SK-N-SH (cell line): ENCODE results near the gene ATP1A1. TPM values are rescaled to one million over a fixed set of nuclear protein-coding genes. Genes with fewer than 3 reads are reported as not detected.

Experiments used
- CTCF ChIA-PET: fragments of 300-600, 350-600 bp; formaldehyde crosslinking; extraction: SDS; loops from one replicate; lab custom pipeline; 2021; lab: Yijun Ruan, JAX
- POLR2A ChIA-PET: fragments of 350-600 bp; sonication (Branson Sonifier 250); formaldehyde crosslinking; extraction: SDS; loops from one replicate; lab custom pipeline; 2020; ENCODE audit warnings: antibody characterized with exemption, inconsistent platforms; lab: Yijun Ruan, JAX
- DNase-seq: peaks from one replicate; pipeline ENCODE4 v3.0.0; 2012
- H2AFZ ChIP-seq: fragments of 200-600 bp; sonication (generic); 2 replicates; pipeline ENCODE4 v1.8.1; 2016; ENCODE audit warnings: antibody characterized with exemption, mild to moderate bottlenecking, low read depth
- H3F3A ChIP-seq: fragments of 200-600 bp; sonication (generic); replicated peaks from 2 replicates; pipeline ENCODE3; 2016; ENCODE audit warnings: antibody characterized with exemption, mild to moderate bottlenecking; ENCODE audit not compliant: insufficient read depth
- H3K27ac ChIP-seq, 2 experiments: fragments of 200-500 bp in 1 of 2; fragments of 200-600 bp in 1 of 2; sonication (Bioruptor generic) in 1 of 2; sonication (generic), shearing (Covaris generic) in 1 of 2; 2 replicates each; pipeline versions ENCODE4 v1.5.1 to v1.6.1; 2014 to 2016; ENCODE audit warnings: low read depth in 2 of 2, inconsistent platforms in 1 of 2, low read length in 1 of 2, mild to moderate bottlenecking in 1 of 2, mixed read lengths in 1 of 2
- H3K27me3 ChIP-seq: fragments of 200-600 bp; sonication (generic), shearing (Covaris generic); 2 replicates; pipeline ENCODE4 v1.6.1; 2016; ENCODE audit warnings: mixed run types; ENCODE audit not compliant: insufficient read depth
- H3K36me3 ChIP-seq, 2 experiments: fragments of 200-500 bp in 1 of 2; fragments of 200-600 bp in 1 of 2; sonication (Bioruptor generic) in 1 of 2; sonication (generic) in 1 of 2; replicated peaks in 1 of 2; 2 replicates each; pipeline versions ENCODE3 to v1.5.1; 2014 to 2016; ENCODE audit warnings: low read length in 1 of 2, mild to moderate bottlenecking in 1 of 2; ENCODE audit not compliant: insufficient read depth in 2 of 2, control insufficient read depth in 1 of 2
- H3K4me1 ChIP-seq, 2 experiments: fragments of 200-500 bp in 1 of 2; fragments of 200-600 bp in 1 of 2; sonication (Bioruptor generic) in 1 of 2; sonication (generic), shearing (Covaris generic) in 1 of 2; 2 replicates each; pipeline versions ENCODE4 v1.5.1 to v1.6.1; 2014 to 2016; ENCODE audit warnings: low read depth in 1 of 2, low read length in 1 of 2, mixed run types in 1 of 2; ENCODE audit not compliant: insufficient read depth in 2 of 2, control insufficient read depth in 1 of 2
- H3K4me2 ChIP-seq: fragments of 200-600 bp; sonication (generic), shearing (Covaris generic); 2 replicates; pipeline ENCODE4 v1.6.1; 2017; ENCODE audit warnings: mixed run types
- H3K4me3 ChIP-seq, 2 experiments: fragments of 200-500 bp in 1 of 2; fragments of 200-600 bp in 1 of 2; sonication (Bioruptor generic) in 1 of 2; sonication (generic), shearing (Covaris generic) in 1 of 2; 2 replicates each; pipeline versions ENCODE4 v1.5.1 to v1.8.1; 2014 to 2016; ENCODE audit warnings: low read depth in 2 of 2, inconsistent platforms in 1 of 2, low read length in 1 of 2, mild to moderate bottlenecking in 1 of 2, mixed read lengths in 1 of 2, moderate library complexity in 1 of 2
- H3K79me2 ChIP-seq: fragments of 200-600 bp; sonication (generic); 2 replicates; pipeline ENCODE4 v1.8.1; 2017; ENCODE audit warnings: mild to moderate bottlenecking; ENCODE audit not compliant: insufficient read depth
- H3K9ac ChIP-seq: fragments of 200-600 bp; sonication (generic); 2 replicates; pipeline ENCODE4 v1.6.1; 2017; ENCODE audit warnings: mixed run types
- H3K9me2 ChIP-seq: fragments of 200-600 bp; sonication (generic); 2 replicates; pipeline ENCODE4 v1.6.1; 2017; ENCODE audit warnings: mixed run types
- H3K9me3 ChIP-seq: fragments of 200-600 bp; sonication (generic); 2 replicates; pipeline ENCODE4 v1.6.1; 2017; ENCODE audit warnings: mixed run types, mild to moderate bottlenecking, moderate library complexity
- H4K20me1 ChIP-seq: fragments of 200-600 bp; sonication (generic); 2 replicates; pipeline ENCODE4 v1.6.1; 2017; ENCODE audit warnings: mild to moderate bottlenecking, mixed run types; ENCODE audit not compliant: insufficient read depth
- CHD2 ChIP-seq: fragments of 150-350 bp; IDR thresholded peaks from 2 replicates; pipeline ENCODE4 v1.6.1; 2018; ENCODE audit warnings: low read length; ENCODE audit not compliant: partially characterized antibody
- ELF1 ChIP-seq: IDR thresholded peaks from 2 replicates; pipeline ENCODE4 v1.4.0; 2012
- EP300 ChIP-seq, 2 experiments: IDR thresholded peaks; 2 replicates each; pipeline versions ENCODE4 v1.4.0 to v1.6.1; 2012; ENCODE audit warnings: borderline replicate concordance in 1 of 2, low read depth in 1 of 2, low read length in 1 of 2
- GATA2 ChIP-seq: sonication (generic); formaldehyde crosslinking; IDR thresholded peaks from 2 replicates; pipeline ENCODE4 v1.5.0; 2020; ENCODE audit warnings: mild to moderate bottlenecking, missing genetic modification reagents
- IRF3 ChIP-seq: fragments of 150-350 bp; IDR thresholded peaks from 2 replicates; pipeline ENCODE4 v1.6.1; 2016; ENCODE audit warnings: mild to moderate bottlenecking, low read depth, low read length
- MXI1 ChIP-seq: IDR thresholded peaks from 2 replicates; pipeline ENCODE4 v1.6.1; 2012; ENCODE audit warnings: mild to moderate bottlenecking, low read depth, low read length, improper control_type of control experiment
- NRF1 ChIP-seq: IDR thresholded peaks from 2 replicates; pipeline ENCODE4 v1.6.1; 2012; ENCODE audit warnings: low read depth, mild to moderate bottlenecking, low read length
- POLR2AphosphoS5 ChIP-seq: IDR thresholded peaks from 2 replicates; pipeline ENCODE4 v1.6.1; 2012; ENCODE audit warnings: low read depth, low read length
- RXRA ChIP-seq: IDR thresholded peaks from 2 replicates; pipeline ENCODE4 v1.4.0; 2012; ENCODE audit warnings: low read depth, mild to moderate bottlenecking, borderline replicate concordance
- SIN3A ChIP-seq: IDR thresholded peaks from 2 replicates; pipeline ENCODE4 v1.6.1; 2012; ENCODE audit warnings: low read depth, mild to moderate bottlenecking, low read length, moderate library complexity, borderline replicate concordance
- SMC3 ChIP-seq: IDR thresholded peaks from 2 replicates; pipeline ENCODE4 v1.6.1; 2012; ENCODE audit warnings: low read depth, low read length, improper control_type of control experiment
- TAF1 ChIP-seq: IDR thresholded peaks from 2 replicates; pipeline ENCODE4 v1.6.1; 2012; ENCODE audit warnings: low read depth, mild to moderate bottlenecking, low read length, moderate library complexity, borderline replicate concordance
- TEAD4 ChIP-seq: IDR thresholded peaks from 2 replicates; pipeline ENCODE4 v1.4.0; 2012; ENCODE audit warnings: mild to moderate bottlenecking, borderline replicate concordance; ENCODE audit not compliant: insufficient read depth
- USF1 ChIP-seq: IDR thresholded peaks from 2 replicates; pipeline ENCODE4 v1.4.0; 2012; ENCODE audit warnings: low read depth, borderline replicate concordance
- USF2 ChIP-seq: fragments of 150-350 bp; IDR thresholded peaks from 2 replicates; pipeline ENCODE4 v1.6.1; 2017; ENCODE audit warnings: antibody characterized with exemption, low read length, low read depth, borderline replicate concordance
- YY1 ChIP-seq: IDR thresholded peaks from 2 replicates; pipeline ENCODE4 v1.4.0; 2012; ENCODE audit warnings: low read depth, mild to moderate bottlenecking
- WGBS: methylation state at CpG from one replicate; pipeline ENCODE4 v1.1.6; 2017; ENCODE audit warnings: low lambda C conversion rate; 5-methylcytosine and 5-hydroxymethylcytosine counted together
- polyA plus RNA-seq, 3 experiments: library from polyadenylated mRNA; depleted of rRNA; stranded (reverse); fragments of >200 nt; gene quantifications; 2 replicates each; pipeline ENCODE4 v1.2.3, GENCODE V29; 2012
- TF ChIP-seq, protein P1 (sequence below): IDR thresholded peaks from 2 replicates; pipeline ENCODE4 v1.4.0; 2012; ENCODE audit warnings: low read depth, borderline replicate concordance
- TF ChIP-seq, protein P2 (sequence below): IDR thresholded peaks from 2 replicates; pipeline ENCODE4 v1.6.1; 2012; ENCODE audit warnings: mild to moderate bottlenecking, low read depth, low read length, moderate library complexity
- TF ChIP-seq, protein P3 (sequence below): IDR thresholded peaks from 2 replicates; pipeline ENCODE4 v1.4.0; 2012; ENCODE audit warnings: low read depth

ATP1A1 gene
- polyA plus RNA-seq, 1 of the 3 experiments (the other 2 are of a cell fraction): 233 TPM

GRCh38 chr1:116418091-116418830 is 45.2 kb downstream of the ATP1A1 start:
- Histone ChIP-seq H2AFZ (peak overlapping the region; percentile 96), H3K4me1 (peaks cover 7 to 24% of the 10 kb centered on the region in 2 experiments; a peak in 3 of 4 replicates), H3K36me3 (no peaks in the 10 kb centered on the region), H3F3A (no peaks in the 10 kb centered on the region), H3K79me2 (no peaks in the 10 kb centered on the region; the same call in 1 of the 2 replicates), H4K20me1 (no peaks in the 10 kb centered on the region), H3K4me3 (peak overlapping the region; percentile 80 to 90), H3K9me2 (no peaks in the 10 kb centered on the region), H3K27me3 (no peaks in the 10 kb centered on the region), H3K9ac (peak overlapping the region; percentile 94), H3K9me3 (no peaks in the 10 kb centered on the region), H3K4me2 (peak overlapping the region; percentile 87), H3K27ac (peak overlapping the region in 1 of 2 experiments; percentile 90; a peak in 3 of 4 replicates)
- POLR2A ChIA-PET: interaction anchor here (0.8 to 2.7 kb wide), 12 partner anchors 8 to 279 kb away, joined by 3 to 12 read pairs (median 4); no protein-coding TSS in a partner anchor
- CTCF ChIA-PET: interaction anchor here (0.6 to 7.3 kb wide), 12 partner anchors 10 to 295 kb away, joined by 3 to 63 read pairs (median 3); no protein-coding TSS in a partner anchor
- WGBS: under 1% methylated on average over 34 of the region's 48 CpGs
- DNase-seq: peak; percentile 89
- TF ChIP-seq, protein P1, sequence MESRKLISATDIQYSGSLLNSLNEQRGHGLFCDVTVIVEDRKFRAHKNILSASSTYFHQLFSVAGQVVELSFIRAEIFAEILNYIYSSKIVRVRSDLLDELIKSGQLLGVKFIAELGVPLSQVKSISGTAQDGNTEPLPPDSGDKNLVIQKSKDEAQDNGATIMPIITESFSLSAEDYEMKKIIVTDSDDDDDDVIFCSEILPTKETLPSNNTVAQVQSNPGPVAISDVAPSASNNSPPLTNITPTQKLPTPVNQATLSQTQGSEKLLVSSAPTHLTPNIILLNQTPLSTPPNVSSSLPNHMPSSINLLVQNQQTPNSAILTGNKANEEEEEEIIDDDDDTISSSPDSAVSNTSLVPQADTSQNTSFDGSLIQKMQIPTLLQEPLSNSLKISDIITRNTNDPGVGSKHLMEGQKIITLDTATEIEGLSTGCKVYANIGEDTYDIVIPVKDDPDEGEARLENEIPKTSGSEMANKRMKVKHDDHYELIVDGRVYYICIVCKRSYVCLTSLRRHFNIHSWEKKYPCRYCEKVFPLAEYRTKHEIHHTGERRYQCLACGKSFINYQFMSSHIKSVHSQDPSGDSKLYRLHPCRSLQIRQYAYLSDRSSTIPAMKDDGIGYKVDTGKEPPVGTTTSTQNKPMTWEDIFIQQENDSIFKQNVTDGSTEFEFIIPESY: peak; percentile 96
- TF ChIP-seq RXRA (no peak), ELF1 (peak; percentile 88), EP300 (IDR thresholded peaks at IDR 0.05; ENCODE audit: borderline replicate concordance in 1 of 2, low read depth in 1 of 2, low read length in 1 of 2) (no peak; a peak in 1 of 4 replicates), GATA2 (CRISPR knock-in tag) (peak; percentile 32; the same call in 1 of the 2 replicates), CHD2 (peak; percentile 98), SMC3 (peak; percentile 10; the same call in 1 of the 2 replicates), IRF3 (no peak), SIN3A (peak; percentile 87; the same call in 1 of the 2 replicates), TEAD4 (no peak), MXI1 (peak; percentile 55), USF2 (no peak), TAF1 (peak; percentile 82), YY1 (peak; percentile 61; the same call in 1 of the 2 replicates), USF1 (no peak), POLR2AphosphoS5 (peak; percentile 94), NRF1 (peak; percentile 30; the same call in 1 of the 2 replicates)
- TF ChIP-seq, protein P2, sequence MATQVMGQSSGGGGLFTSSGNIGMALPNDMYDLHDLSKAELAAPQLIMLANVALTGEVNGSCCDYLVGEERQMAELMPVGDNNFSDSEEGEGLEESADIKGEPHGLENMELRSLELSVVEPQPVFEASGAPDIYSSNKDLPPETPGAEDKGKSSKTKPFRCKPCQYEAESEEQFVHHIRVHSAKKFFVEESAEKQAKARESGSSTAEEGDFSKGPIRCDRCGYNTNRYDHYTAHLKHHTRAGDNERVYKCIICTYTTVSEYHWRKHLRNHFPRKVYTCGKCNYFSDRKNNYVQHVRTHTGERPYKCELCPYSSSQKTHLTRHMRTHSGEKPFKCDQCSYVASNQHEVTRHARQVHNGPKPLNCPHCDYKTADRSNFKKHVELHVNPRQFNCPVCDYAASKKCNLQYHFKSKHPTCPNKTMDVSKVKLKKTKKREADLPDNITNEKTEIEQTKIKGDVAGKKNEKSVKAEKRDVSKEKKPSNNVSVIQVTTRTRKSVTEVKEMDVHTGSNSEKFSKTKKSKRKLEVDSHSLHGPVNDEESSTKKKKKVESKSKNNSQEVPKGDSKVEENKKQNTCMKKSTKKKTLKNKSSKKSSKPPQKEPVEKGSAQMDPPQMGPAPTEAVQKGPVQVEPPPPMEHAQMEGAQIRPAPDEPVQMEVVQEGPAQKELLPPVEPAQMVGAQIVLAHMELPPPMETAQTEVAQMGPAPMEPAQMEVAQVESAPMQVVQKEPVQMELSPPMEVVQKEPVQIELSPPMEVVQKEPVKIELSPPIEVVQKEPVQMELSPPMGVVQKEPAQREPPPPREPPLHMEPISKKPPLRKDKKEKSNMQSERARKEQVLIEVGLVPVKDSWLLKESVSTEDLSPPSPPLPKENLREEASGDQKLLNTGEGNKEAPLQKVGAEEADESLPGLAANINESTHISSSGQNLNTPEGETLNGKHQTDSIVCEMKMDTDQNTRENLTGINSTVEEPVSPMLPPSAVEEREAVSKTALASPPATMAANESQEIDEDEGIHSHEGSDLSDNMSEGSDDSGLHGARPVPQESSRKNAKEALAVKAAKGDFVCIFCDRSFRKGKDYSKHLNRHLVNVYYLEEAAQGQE: peak; percentile 70; the same call in 1 of the 2 replicates
- TF ChIP-seq, protein P3, sequence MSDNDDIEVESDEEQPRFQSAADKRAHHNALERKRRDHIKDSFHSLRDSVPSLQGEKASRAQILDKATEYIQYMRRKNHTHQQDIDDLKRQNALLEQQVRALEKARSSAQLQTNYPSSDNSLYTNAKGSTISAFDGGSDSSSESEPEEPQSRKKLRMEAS: peak; percentile 85
